Liver (tissue), 9 donors: ENCODE measurements around the gene CYP2W1. TPM values are rescaled to one million over a fixed set of nuclear protein-coding genes. Genes with fewer than 3 reads are reported as not detected.

Source experiments
- DNase-seq: peaks from one replicate; pipeline ENCODE4 v3.0.0-alpha.2; 2017; ENCODE audit warnings: low spot score
- H3K27ac ChIP-seq, 2 donors: one replicate each; pipeline ENCODE4 v1.7.0; 2013; ENCODE audit warnings: inconsistent platforms in 2 of 2, low read length in 2 of 2, control low read depth in 1 of 2, low read depth in 1 of 2, mild to moderate bottlenecking in 1 of 2
- H3K27me3 ChIP-seq, 4 donors: one replicate each; pipeline versions ENCODE4 v1.6.1 to v1.7.0; 2013; ENCODE audit warnings: low read length in 3 of 4, inconsistent platforms in 1 of 4, mild to moderate bottlenecking in 1 of 4, moderate library complexity in 1 of 4; ENCODE audit not compliant: control insufficient read depth in 4 of 4, insufficient read depth in 4 of 4
- H3K36me3 ChIP-seq, 4 donors: one replicate each; pipeline versions ENCODE4 v1.6.1 to v1.7.0; 2013; ENCODE audit warnings: low read length in 3 of 4, mild to moderate bottlenecking in 3 of 4, low read depth in 1 of 4, moderate library complexity in 1 of 4; ENCODE audit not compliant: control insufficient read depth in 4 of 4, insufficient read depth in 3 of 4
- H3K4me1 ChIP-seq, 4 donors: one replicate each; pipeline versions ENCODE4 v1.6.1 to v1.7.0; 2013; ENCODE audit warnings: low read length in 3 of 4, mild to moderate bottlenecking in 3 of 4, moderate library complexity in 1 of 4; ENCODE audit not compliant: control insufficient read depth in 4 of 4, insufficient read depth in 4 of 4
- H3K4me3 ChIP-seq, 3 donors: one replicate each; pipeline versions ENCODE4 v1.6.1 to v1.7.0; 2013; ENCODE audit warnings: low read length in 3 of 3, control low read depth in 1 of 3, low read depth in 1 of 3, mild to moderate bottlenecking in 1 of 3
- H3K9ac ChIP-seq, 2 donors: one replicate each; pipeline ENCODE4 v1.7.0; 2013; ENCODE audit warnings: low read length in 2 of 2, mild to moderate bottlenecking in 2 of 2, moderate library complexity in 2 of 2, control low read depth in 1 of 2, low read depth in 1 of 2
- H3K9me3 ChIP-seq, 4 donors: one replicate each; pipeline versions ENCODE4 v1.6.1 to v1.7.0; 2013; ENCODE audit warnings: low read length in 3 of 4; ENCODE audit not compliant: control insufficient read depth in 4 of 4
- EGR1 ChIP-seq, 2 donors: IDR thresholded peaks; 2 replicates each; pipeline ENCODE4 v1.6.1; 2016 to 2018; ENCODE audit warnings: antibody characterized with exemption in 2 of 2, low read depth in 2 of 2
- FOXA1 ChIP-seq: IDR thresholded peaks from 2 replicates; pipeline ENCODE4 v1.6.1; 2016; ENCODE audit warnings: antibody characterized with exemption
- FOXA2 ChIP-seq: IDR thresholded peaks from 2 replicates; pipeline ENCODE4 v1.6.1; 2016; ENCODE audit warnings: antibody characterized with exemption
- GABPA ChIP-seq, 2 donors: IDR thresholded peaks in 1 of 2; conservative IDR thresholded peaks in 1 of 2; 2 replicates each; pipeline ENCODE4 v1.6.1; 2016; ENCODE audit warnings: antibody characterized with exemption in 2 of 2, mild to moderate bottlenecking in 1 of 2, moderate library complexity in 1 of 2
- HNF4A ChIP-seq, 2 donors: conservative IDR thresholded peaks; 2 replicates each; pipeline ENCODE4 v1.6.1; 2016; ENCODE audit warnings: antibody characterized with exemption in 2 of 2, mild to moderate bottlenecking in 2 of 2
- HNF4G ChIP-seq: IDR thresholded peaks from 2 replicates; pipeline ENCODE4 v1.6.1; 2016; ENCODE audit warnings: antibody characterized with exemption
- JUND ChIP-seq, 2 donors: IDR thresholded peaks; 2 replicates each; pipeline ENCODE4 v1.6.1; 2016; ENCODE audit warnings: antibody characterized with exemption in 2 of 2
- NR2F2 ChIP-seq: IDR thresholded peaks from 2 replicates; pipeline ENCODE4 v1.6.1; 2016; ENCODE audit warnings: antibody characterized with exemption
- RAD21 ChIP-seq, 2 donors: IDR thresholded peaks; 2 replicates each; pipeline ENCODE4 v1.6.1; 2016; ENCODE audit warnings: antibody characterized with exemption in 2 of 2, mild to moderate bottlenecking in 2 of 2
- REST ChIP-seq: IDR thresholded peaks from 2 replicates; pipeline ENCODE4 v1.6.1; 2016; ENCODE audit warnings: antibody characterized with exemption, mild to moderate bottlenecking
- RXRA ChIP-seq, 2 donors: IDR thresholded peaks; 2 replicates each; pipeline ENCODE4 v1.6.1; 2017 to 2018; ENCODE audit warnings: antibody characterized with exemption in 2 of 2, mild to moderate bottlenecking in 1 of 2
- TAF1 ChIP-seq: conservative IDR thresholded peaks from 2 replicates; pipeline ENCODE4 v1.6.1; 2016; ENCODE audit warnings: antibody characterized with exemption, mild to moderate bottlenecking
- YY1 ChIP-seq: IDR thresholded peaks from 2 replicates; pipeline ENCODE4 v1.6.1; 2016; ENCODE audit warnings: antibody characterized with exemption, mild to moderate bottlenecking
- ZBTB33 ChIP-seq: IDR thresholded peaks from 2 replicates; pipeline ENCODE4 v1.6.1; 2016; ENCODE audit warnings: antibody characterized with exemption
- WGBS: extraction: QIAGEN DNeasy Blood & Tissue Kit; methylation state at CpG from one replicate; pipeline ENCODE4 v1.1.7; 2013; 5-methylcytosine and 5-hydroxymethylcytosine counted together
- polyA plus RNA-seq, 2 donors: library from polyadenylated mRNA; stranded (reverse) in 1 of 2; unstranded in 1 of 2; fragments of 200-250 nt in 1 of 2; fragments of >200 nt in 1 of 2; fragmentation: Nextera tagmentation in 1 of 2; extraction: Ambion mirVana in 1 of 2; gene quantifications; one replicate each; pipeline versions ENCODE4 v1.2.1 to v1.2.3, GENCODE V29; 2013 to 2015
- total RNA-seq, 2 donors: library from RNA; depleted of rRNA; stranded (reverse); fragments of >200 nt; gene quantifications; one replicate each; pipeline ENCODE4 v1.2.3, GENCODE V29; 2014
- TF ChIP-seq, protein P1 (sequence below): IDR thresholded peaks from 2 replicates; pipeline ENCODE4 v1.6.1; 2016; ENCODE audit warnings: antibody characterized with exemption
- TF ChIP-seq, protein P2 (sequence below): IDR thresholded peaks from 2 replicates; pipeline ENCODE4 v1.6.1; 2016; ENCODE audit warnings: antibody characterized with exemption
- TF ChIP-seq, protein P3 (sequence below): fragments of 150-350 bp; IDR thresholded peaks from 2 replicates; pipeline ENCODE4 v1.5.1; 2017; ENCODE audit warnings: improper control_type of control experiment, low read depth, low read length; ENCODE audit not compliant: missing input control
- donor health status: healthy.
- donor health status: healthy.
- donor health status: healthy.
- donor health status: healthy.
- donor health status: healthy.

The CYP2W1 gene
- total and polyA plus RNA-seq, 4 donors: 0.28 TPM; not detected in 3

GRCh38 chr7:1009747-1010146 is 26.8 kb downstream of the CYP2W1 start:
- Histone ChIP-seq H3K9ac (no peak overlapping the region), H3K27me3 (no peaks in the 10 kb centered on the region), H3K27ac (no peak overlapping the region), H3K9me3 (no peaks in the 10 kb centered on the region), H3K4me1 (peaks cover 6 to 13% (median 12%) of the 10 kb centered on the region in 4 donors), H3K36me3 (peaks cover 0 to 6% (median 2%) of the 10 kb centered on the region in 4 donors), H3K4me3 (no peak overlapping the region)
- TF ChIP-seq, protein P1, sequence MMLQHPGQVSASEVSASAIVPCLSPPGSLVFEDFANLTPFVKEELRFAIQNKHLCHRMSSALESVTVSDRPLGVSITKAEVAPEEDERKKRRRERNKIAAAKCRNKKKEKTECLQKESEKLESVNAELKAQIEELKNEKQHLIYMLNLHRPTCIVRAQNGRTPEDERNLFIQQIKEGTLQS: no peak
- no peak for TF ChIP-seq FOXA1
- TF ChIP-seq HNF4A (conservative IDR thresholded peaks at IDR 0.05): no peak
- no peak for TF ChIP-seq TAF1
- TF ChIP-seq, protein P2, sequence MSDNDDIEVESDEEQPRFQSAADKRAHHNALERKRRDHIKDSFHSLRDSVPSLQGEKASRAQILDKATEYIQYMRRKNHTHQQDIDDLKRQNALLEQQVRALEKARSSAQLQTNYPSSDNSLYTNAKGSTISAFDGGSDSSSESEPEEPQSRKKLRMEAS: no peak
- TF ChIP-seq RAD21 (IDR thresholded peaks at IDR 0.05): no peak
- no peak for TF ChIP-seq NR2F2
- no peak for TF ChIP-seq GABPA (IDR thresholded peaks at IDR 0.05 in 1 of 2, conservative IDR thresholded peaks at IDR 0.05 in 1 of 2)
- TF ChIP-seq YY1: no peak
- TF ChIP-seq JUND (IDR thresholded peaks at IDR 0.05): no peak
- TF ChIP-seq HNF4G: no peak
- TF ChIP-seq, protein P3, sequence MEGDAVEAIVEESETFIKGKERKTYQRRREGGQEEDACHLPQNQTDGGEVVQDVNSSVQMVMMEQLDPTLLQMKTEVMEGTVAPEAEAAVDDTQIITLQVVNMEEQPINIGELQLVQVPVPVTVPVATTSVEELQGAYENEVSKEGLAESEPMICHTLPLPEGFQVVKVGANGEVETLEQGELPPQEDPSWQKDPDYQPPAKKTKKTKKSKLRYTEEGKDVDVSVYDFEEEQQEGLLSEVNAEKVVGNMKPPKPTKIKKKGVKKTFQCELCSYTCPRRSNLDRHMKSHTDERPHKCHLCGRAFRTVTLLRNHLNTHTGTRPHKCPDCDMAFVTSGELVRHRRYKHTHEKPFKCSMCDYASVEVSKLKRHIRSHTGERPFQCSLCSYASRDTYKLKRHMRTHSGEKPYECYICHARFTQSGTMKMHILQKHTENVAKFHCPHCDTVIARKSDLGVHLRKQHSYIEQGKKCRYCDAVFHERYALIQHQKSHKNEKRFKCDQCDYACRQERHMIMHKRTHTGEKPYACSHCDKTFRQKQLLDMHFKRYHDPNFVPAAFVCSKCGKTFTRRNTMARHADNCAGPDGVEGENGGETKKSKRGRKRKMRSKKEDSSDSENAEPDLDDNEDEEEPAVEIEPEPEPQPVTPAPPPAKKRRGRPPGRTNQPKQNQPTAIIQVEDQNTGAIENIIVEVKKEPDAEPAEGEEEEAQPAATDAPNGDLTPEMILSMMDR: no peak
- no peak for DNase-seq
- 97% methylated on average over 22 of the region's 22 CpGs for WGBS

- H3K27ac ChIP-seq: no peak overlapping the region
- TF ChIP-seq YY1 (no peak), FOXA1 (no peak), HNF4A (conservative IDR thresholded peaks at IDR 0.05) (no peak), FOXA2 (no peak), REST (no peak), RXRA (IDR thresholded peaks at IDR 0.05) (no peak), EGR1 (IDR thresholded peaks at IDR 0.05; ENCODE audit: low read depth in 2 of 2) (no peak), JUND (IDR thresholded peaks at IDR 0.05) (no peak), ZBTB33 (no peak)
- TF ChIP-seq, protein P1: no peak
- TF ChIP-seq, protein P2: no peak
- no peaks in the 10 kb centered on the region for H3K27me3 ChIP-seq
- H3K4me3 ChIP-seq: no peak overlapping the region
- H3K4me1 ChIP-seq: peaks cover 6 to 13% (median 12%) of the 10 kb centered on the region in 4 donors
- no peaks in the 10 kb centered on the region for H3K9me3 ChIP-seq
- peaks cover 0 to 6% (median 2%) of the 10 kb centered on the region in 4 donors for H3K36me3 ChIP-seq
- DNase-seq: no peak
- no peak overlapping the region for H3K9ac ChIP-seq
- 95% methylated on average over 13 of the region's 13 CpGs for WGBS
Observed at GRCh38 chr7:1010226-1010625, 27.2 kb downstream of the CYP2W1 start.
